GM23338 (cell line): ENCODE results near the gene LAMB3. TPM values are rescaled to one million over a fixed set of nuclear protein-coding genes. Genes with fewer than 3 reads are reported as not detected.

Source experiments
- ATAC-seq: fragments of 200-7000 bp; cut with Tn5 transposase; 3 replicates; pipeline ENCODE4 v1.9.1; 2020
- DNase-seq: peaks from one replicate; pipeline ENCODE4 v3.0.0-alpha.2; 2015; ENCODE audit warnings: low spot score
- H2AFZ ChIP-seq: fragments of 200-600 bp; sonication (generic); 2 replicates; pipeline ENCODE4 v1.8.0; 2016; ENCODE audit warnings: antibody characterized with exemption, mild to moderate bottlenecking, moderate library complexity
- H3F3A ChIP-seq: fragments of 200-600 bp; sonication (generic); replicated peaks from 2 replicates; pipeline ENCODE4 v1.8.0; 2017; ENCODE audit warnings: antibody characterized with exemption, mixed run types, low read depth
- H3K27ac ChIP-seq: fragments of 200-600 bp; sonication (generic); 2 replicates; pipeline ENCODE4 v1.6.1; 2016; ENCODE audit warnings: low read depth
- H3K27me3 ChIP-seq: fragments of 200-600 bp; sonication (generic); 2 replicates; pipeline ENCODE4 v1.8.0; 2016; ENCODE audit warnings: mild to moderate bottlenecking, mixed run types, moderate library complexity; ENCODE audit not compliant: insufficient read depth
- H3K36me3 ChIP-seq: fragments of 200-600 bp; sonication (generic); 2 replicates; pipeline ENCODE4 v1.8.0; 2016; ENCODE audit warnings: mild to moderate bottlenecking; ENCODE audit not compliant: insufficient read depth
- H3K4me1 ChIP-seq: fragments of 200-600 bp; sonication (generic); 2 replicates; pipeline ENCODE4 v1.8.0; 2016; ENCODE audit warnings: mild to moderate bottlenecking, moderate library complexity; ENCODE audit not compliant: insufficient read depth
- H3K4me2 ChIP-seq: fragments of 200-600 bp; sonication (generic); 2 replicates; pipeline ENCODE4 v1.7.1; 2017; ENCODE audit warnings: mixed run types
- H3K4me3 ChIP-seq: fragments of 200-600 bp; sonication (generic); 2 replicates; pipeline ENCODE4 v1.6.1; 2016; ENCODE audit warnings: mixed run types
- H3K79me2 ChIP-seq: fragments of 200-600 bp; sonication (generic); replicated peaks from 2 replicates; pipeline ENCODE4 v1.8.0; 2017; ENCODE audit warnings: mild to moderate bottlenecking; ENCODE audit not compliant: insufficient read depth
- H3K9me2 ChIP-seq: fragments of 200-600 bp; sonication (generic); 2 replicates; pipeline ENCODE4 v1.8.0; 2017; ENCODE audit not compliant: insufficient read depth
- H4K20me1 ChIP-seq: fragments of 200-600 bp; sonication (generic); replicated peaks from 2 replicates; pipeline ENCODE4 v1.8.0; 2017; ENCODE audit warnings: mild to moderate bottlenecking; ENCODE audit not compliant: insufficient read depth
- H3K27ac Mint-ChIP-seq: 2 replicates; pipeline ENCODE4 v1.8.0; 2020; ENCODE audit warnings: inconsistent platforms, mild to moderate bottlenecking, moderate library complexity, mixed read lengths
- H3K27me3 Mint-ChIP-seq: 3 replicates; pipeline ENCODE4 v1.8.0; 2022; ENCODE audit warnings: low read depth, mild to moderate bottlenecking, moderate library complexity, mixed read lengths, inconsistent platforms; ENCODE audit not compliant: insufficient read depth, poor library complexity
- H3K36me3 Mint-ChIP-seq: 3 replicates; pipeline ENCODE4 v1.8.0; 2021; ENCODE audit warnings: low read depth, mild to moderate bottlenecking, inconsistent platforms, moderate library complexity, mixed read lengths
- H3K4me1 Mint-ChIP-seq: 3 replicates; pipeline ENCODE4 v1.8.0; 2020; ENCODE audit warnings: mild to moderate bottlenecking, inconsistent platforms, mixed read lengths
- H3K4me3 Mint-ChIP-seq: 3 replicates; pipeline ENCODE4 v1.8.0; 2021; ENCODE audit warnings: moderate library complexity, mild to moderate bottlenecking, inconsistent platforms, mixed read lengths
- H3K9me3 Mint-ChIP-seq: 3 replicates; pipeline ENCODE4 v1.8.0; 2020; ENCODE audit warnings: moderate library complexity, mild to moderate bottlenecking, inconsistent platforms, mixed read lengths
- CREB1 ChIP-seq: fragments of 250-450 bp; sonication (Bioruptor Pico); IDR thresholded peaks from 2 replicates; pipeline ENCODE4 v1.5.0; 2020; ENCODE audit warnings: low read depth, mild to moderate bottlenecking, moderate library complexity
- EZH2 ChIP-seq: fragments of 200-600 bp; sonication (generic); IDR thresholded peaks from one replicate; pipeline ENCODE4 v1.8.0; 2017; ENCODE audit warnings: antibody characterized with exemption, mild to moderate bottlenecking, low read depth; ENCODE audit not compliant: unreplicated experiment
- EZH2phosphoT487 ChIP-seq: fragments of 200-600 bp; sonication (generic); IDR thresholded peaks from one replicate; pipeline ENCODE4 v1.8.1; 2018; ENCODE audit warnings: antibody characterized with exemption; ENCODE audit not compliant: unreplicated experiment
- JUNB ChIP-seq: IDR thresholded peaks from one replicate; pipeline ENCODE4 v1.6.1; 2016; ENCODE audit warnings: antibody characterized with exemption; ENCODE audit not compliant: unreplicated experiment
- NANOG ChIP-seq: IDR thresholded peaks from 2 replicates; pipeline ENCODE4 v1.6.1; 2016; ENCODE audit warnings: antibody characterized with exemption, borderline replicate concordance
- POLR2AphosphoS5 ChIP-seq: IDR thresholded peaks from 2 replicates; pipeline ENCODE4 v1.6.1; 2016; ENCODE audit warnings: antibody characterized with exemption, low read depth
- STAT1 ChIP-seq: IDR thresholded peaks from one replicate; pipeline ENCODE4 v1.6.1; 2016; ENCODE audit warnings: antibody characterized with exemption; ENCODE audit not compliant: unreplicated experiment
- ZNF114 ChIP-seq: fragments of 250-450 bp; sonication (Bioruptor Pico); IDR thresholded peaks from 2 replicates; pipeline ENCODE4 v1.5.0; 2020; ENCODE audit warnings: mild to moderate bottlenecking, moderate library complexity
- ZNF331 ChIP-seq: fragments of 250-450 bp; sonication (Bioruptor Pico); IDR thresholded peaks from 2 replicates; pipeline ENCODE4 v1.5.0; 2020; ENCODE audit warnings: low read depth, mild to moderate bottlenecking, moderate library complexity
- polyA plus RNA-seq: library from polyadenylated mRNA; unstranded; fragments of >200 nt; fragmentation: Nextera tagmentation; extraction: Ambion mirVana; gene quantifications from 2 replicates; pipeline ENCODE4 v1.2.1, GENCODE V29; 2016
- total RNA-seq: library from RNA; depleted of rRNA; stranded (reverse); fragments of >200 nt; shearing (Covaris generic); gene quantifications from 2 replicates; pipeline ENCODE4 v1.2.3, GENCODE V29; 2014
- TF ChIP-seq, protein P1 (sequence below): IDR thresholded peaks from one replicate; pipeline ENCODE4 v1.6.1; 2018; ENCODE audit warnings: antibody characterized with exemption; ENCODE audit not compliant: unreplicated experiment
- TF ChIP-seq, protein P2 (sequence below): IDR thresholded peaks from 2 replicates; pipeline ENCODE4 v1.6.1; 2016; ENCODE audit warnings: antibody characterized with exemption

Gene LAMB3
- total and polyA plus RNA-seq, 2 experiments from 2014 or later: 0.05 to 0.52 TPM

DNA sequence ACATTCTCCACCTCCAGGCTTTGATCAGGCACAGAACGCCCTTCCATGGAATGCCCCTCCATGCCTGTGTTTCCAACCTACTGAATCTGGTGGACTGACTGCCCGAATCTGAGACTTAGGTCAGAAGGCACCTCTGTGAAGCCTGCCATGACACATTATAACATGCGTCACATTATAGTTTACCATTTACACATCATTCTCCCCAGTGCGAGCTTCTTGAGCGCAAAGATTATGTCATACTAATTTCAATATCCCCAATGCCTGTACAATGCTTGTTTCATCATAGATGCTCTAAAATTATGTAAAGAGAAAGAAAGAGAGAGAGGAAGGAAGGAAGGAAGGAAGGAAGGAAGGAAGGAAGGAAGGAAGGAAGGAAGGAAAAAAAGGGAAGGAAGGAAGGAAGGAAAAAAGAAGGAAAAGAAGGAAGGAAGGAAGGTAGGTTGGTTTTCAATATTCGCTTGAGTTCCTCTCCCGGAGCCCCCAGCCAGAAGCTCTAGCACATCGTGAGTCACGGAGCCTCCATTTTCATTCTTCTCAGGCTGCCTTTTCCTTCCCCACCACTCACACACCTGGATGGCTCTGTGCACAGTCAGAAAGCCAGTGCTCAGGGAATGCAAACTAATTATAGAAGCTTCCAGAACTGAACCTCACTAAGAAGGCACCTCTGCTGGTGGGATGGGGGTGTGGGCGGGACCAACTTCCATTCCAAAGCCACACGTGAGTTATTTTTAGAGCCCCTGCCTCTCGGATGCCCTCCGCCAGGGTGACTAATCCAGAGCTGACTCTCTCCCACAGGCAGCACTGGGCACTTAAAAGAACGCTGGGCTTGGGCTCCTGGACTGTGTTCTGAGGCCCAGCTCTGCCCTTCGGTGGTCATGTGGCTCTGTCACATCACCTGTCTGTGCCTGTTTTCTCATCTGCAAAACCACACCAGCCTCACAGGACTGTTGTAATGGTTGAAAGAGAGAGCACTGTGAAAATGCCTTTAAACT is 27.4 kb downstream of the LAMB3 start (continued):
- TF ChIP-seq, protein P1, sequence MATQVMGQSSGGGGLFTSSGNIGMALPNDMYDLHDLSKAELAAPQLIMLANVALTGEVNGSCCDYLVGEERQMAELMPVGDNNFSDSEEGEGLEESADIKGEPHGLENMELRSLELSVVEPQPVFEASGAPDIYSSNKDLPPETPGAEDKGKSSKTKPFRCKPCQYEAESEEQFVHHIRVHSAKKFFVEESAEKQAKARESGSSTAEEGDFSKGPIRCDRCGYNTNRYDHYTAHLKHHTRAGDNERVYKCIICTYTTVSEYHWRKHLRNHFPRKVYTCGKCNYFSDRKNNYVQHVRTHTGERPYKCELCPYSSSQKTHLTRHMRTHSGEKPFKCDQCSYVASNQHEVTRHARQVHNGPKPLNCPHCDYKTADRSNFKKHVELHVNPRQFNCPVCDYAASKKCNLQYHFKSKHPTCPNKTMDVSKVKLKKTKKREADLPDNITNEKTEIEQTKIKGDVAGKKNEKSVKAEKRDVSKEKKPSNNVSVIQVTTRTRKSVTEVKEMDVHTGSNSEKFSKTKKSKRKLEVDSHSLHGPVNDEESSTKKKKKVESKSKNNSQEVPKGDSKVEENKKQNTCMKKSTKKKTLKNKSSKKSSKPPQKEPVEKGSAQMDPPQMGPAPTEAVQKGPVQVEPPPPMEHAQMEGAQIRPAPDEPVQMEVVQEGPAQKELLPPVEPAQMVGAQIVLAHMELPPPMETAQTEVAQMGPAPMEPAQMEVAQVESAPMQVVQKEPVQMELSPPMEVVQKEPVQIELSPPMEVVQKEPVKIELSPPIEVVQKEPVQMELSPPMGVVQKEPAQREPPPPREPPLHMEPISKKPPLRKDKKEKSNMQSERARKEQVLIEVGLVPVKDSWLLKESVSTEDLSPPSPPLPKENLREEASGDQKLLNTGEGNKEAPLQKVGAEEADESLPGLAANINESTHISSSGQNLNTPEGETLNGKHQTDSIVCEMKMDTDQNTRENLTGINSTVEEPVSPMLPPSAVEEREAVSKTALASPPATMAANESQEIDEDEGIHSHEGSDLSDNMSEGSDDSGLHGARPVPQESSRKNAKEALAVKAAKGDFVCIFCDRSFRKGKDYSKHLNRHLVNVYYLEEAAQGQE: no peak
- TF ChIP-seq EZH2phosphoT487 (no peak), ZNF114 (CRISPR knock-in tag) (no peak)

DNA sequence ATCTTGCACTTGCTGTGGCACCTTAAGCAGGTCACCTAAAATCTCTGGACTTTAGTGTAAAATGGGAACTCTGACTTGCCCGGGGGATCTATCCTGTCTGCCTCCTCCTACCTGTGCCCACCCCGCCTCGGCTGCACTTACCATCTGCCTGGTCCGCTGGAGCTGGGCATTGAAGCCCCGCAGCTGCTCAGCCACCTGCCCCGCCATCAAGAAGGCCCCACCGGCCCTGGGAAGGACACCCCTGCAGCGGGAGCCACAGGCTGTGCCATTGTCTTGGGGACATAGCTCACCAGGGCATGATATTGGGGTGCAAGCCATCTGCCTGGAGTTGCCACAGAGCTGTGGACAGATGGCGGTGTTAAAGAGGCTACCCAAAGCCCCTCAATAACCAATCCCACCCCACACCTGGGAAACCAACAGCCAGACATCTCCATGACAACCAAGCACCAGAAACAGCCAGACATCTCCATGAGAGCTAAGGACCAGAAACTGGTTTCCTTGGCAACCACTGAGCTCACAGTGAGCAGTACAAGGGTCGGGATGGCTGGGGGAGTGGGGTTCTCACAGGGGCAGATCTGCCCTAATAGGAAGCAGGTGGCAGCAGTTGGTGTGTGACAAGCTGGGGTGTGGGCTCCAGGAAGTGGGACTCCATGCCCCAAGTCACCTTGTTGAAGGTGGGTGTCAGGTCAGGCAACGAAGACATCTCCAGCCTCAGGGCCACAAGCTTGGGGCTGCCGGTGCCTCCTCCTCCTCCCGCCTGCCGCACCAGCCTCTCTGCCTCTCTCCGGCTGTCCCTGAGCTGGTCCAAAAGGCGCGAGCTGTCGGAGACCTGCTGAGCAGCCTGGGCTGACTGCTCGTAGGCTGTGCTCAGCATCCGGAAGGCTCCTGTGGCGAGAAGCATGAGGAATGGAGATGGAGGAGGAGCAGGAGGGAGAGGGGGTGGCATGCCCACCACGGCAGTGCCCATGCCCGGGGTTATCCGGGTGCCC is 29.1 kb downstream of the LAMB3 start:
- peaks cover 6% of the 10 kb centered on the region; the same call in 1 of the 3 replicates for H3K4me1 Mint-ChIP-seq
- H3K27me3 Mint-ChIP-seq: peaks cover 10% of the 10 kb centered on the region
- H3K9me3 Mint-ChIP-seq: no peaks in the 10 kb centered on the region; the same call in 2 of the 3 replicates
- H3K27ac Mint-ChIP-seq: no peak overlapping the region
- no peak overlapping the region for H2AFZ ChIP-seq
- H3K4me2 ChIP-seq: no peak overlapping the region
- H3K9me2 ChIP-seq: no peaks in the 10 kb centered on the region
- no peak overlapping the region for H3K27ac ChIP-seq
- ATAC-seq (no peak), DNase-seq (no peak)
- no peaks in the 10 kb centered on the region for H4K20me1 ChIP-seq
- no peak overlapping the region for H3K4me3 ChIP-seq
- no peaks in the 10 kb centered on the region for H3K36me3 ChIP-seq
- no peaks in the 10 kb centered on the region for H3K79me2 ChIP-seq
- H3F3A ChIP-seq: no peaks in the 10 kb centered on the region
- no peaks in the 10 kb centered on the region; the same call in 2 of the 3 replicates for H3K36me3 Mint-ChIP-seq
- no peaks in the 10 kb centered on the region for H3K4me1 ChIP-seq
- H3K4me3 Mint-ChIP-seq: no peak overlapping the region
- no peaks in the 10 kb centered on the region for H3K27me3 ChIP-seq
- TF ChIP-seq NANOG (no peak), EZH2phosphoT487 (no peak), JUNB (no peak), EZH2 (no peak), ZNF331 (CRISPR knock-in tag) (no peak), STAT1 (no peak), CREB1 (CRISPR knock-in tag) (no peak), POLR2AphosphoS5 (no peak), ZNF114 (CRISPR knock-in tag) (no peak)
- TF ChIP-seq, protein P1: no peak
- TF ChIP-seq, protein P2, sequence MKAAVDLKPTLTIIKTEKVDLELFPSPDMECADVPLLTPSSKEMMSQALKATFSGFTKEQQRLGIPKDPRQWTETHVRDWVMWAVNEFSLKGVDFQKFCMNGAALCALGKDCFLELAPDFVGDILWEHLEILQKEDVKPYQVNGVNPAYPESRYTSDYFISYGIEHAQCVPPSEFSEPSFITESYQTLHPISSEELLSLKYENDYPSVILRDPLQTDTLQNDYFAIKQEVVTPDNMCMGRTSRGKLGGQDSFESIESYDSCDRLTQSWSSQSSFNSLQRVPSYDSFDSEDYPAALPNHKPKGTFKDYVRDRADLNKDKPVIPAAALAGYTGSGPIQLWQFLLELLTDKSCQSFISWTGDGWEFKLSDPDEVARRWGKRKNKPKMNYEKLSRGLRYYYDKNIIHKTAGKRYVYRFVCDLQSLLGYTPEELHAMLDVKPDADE: no peak
